ENCODE data around the gene GPC1. TPM values are rescaled to one million over a fixed set of nuclear protein-coding genes. Genes with fewer than 3 reads are reported as not detected.
A peak's percentile ranks its signal among the peaks of the same experiment; 100 is the strongest.

GPC1 gene
- total RNA-seq, 1 experiment from 2014 or later, result 32.0 TPM

GRCh38 chr2:240393831-240394410 lies 41.5 kb upstream of the GPC1 start:
- Histone ChIP-seq H3K4me3 (ENCODE audit: insufficient read depth, low read depth, low read length) (no peak overlapping the region), H3K36me3 (replicated peaks; ENCODE audit: control insufficient read depth, insufficient read depth, low read length) (no peaks in the 10 kb centered on the region), H3K27me3 (ENCODE audit: control insufficient read depth, insufficient read depth, low read length) (no peaks in the 10 kb centered on the region)
- no peak for DNase-seq

- DNase-seq, result no peak
- Histone ChIP-seq H3K27me3 (ENCODE audit: control insufficient read depth, insufficient read depth, low read length) (no peaks in the 10 kb centered on the region), H3K4me3 (ENCODE audit: insufficient read depth, low read depth, low read length) (no peak overlapping the region), H3K36me3 (replicated peaks; ENCODE audit: control insufficient read depth, insufficient read depth, low read length) (no peaks in the 10 kb centered on the region)
Observed at GRCh38 chr2:240394549-240394948, 40.9 kb upstream of the GPC1 start.

GRCh38 chr2:240395448-240395847 lies 40.0 kb upstream of the GPC1 start:
- H3K36me3 ChIP-seq (replicated peaks; ENCODE audit: control insufficient read depth, insufficient read depth, low read length), result no peaks in the 10 kb centered on the region
- no peak for DNase-seq
- H3K27me3 ChIP-seq (ENCODE audit: control insufficient read depth, insufficient read depth, low read length), result no peaks in the 10 kb centered on the region
- no peak overlapping the region for H3K4me3 ChIP-seq (ENCODE audit: insufficient read depth, low read depth, low read length)

GRCh38 chr2:240395896-240396622 lies 39.4 kb upstream of the GPC1 start:
- Histone ChIP-seq H3K27me3 (ENCODE audit: control insufficient read depth, insufficient read depth, low read length) (no peaks in the 10 kb centered on the region), H3K4me3 (ENCODE audit: insufficient read depth, low read depth, low read length) (no peak overlapping the region), H3K36me3 (replicated peaks; ENCODE audit: control insufficient read depth, insufficient read depth, low read length) (no peaks in the 10 kb centered on the region)
- DNase-seq, result no peak

GRCh38 chr2:240396623-240397541 lies 38.6 kb upstream of the GPC1 start:
- Histone ChIP-seq H3K36me3 (replicated peaks; ENCODE audit: control insufficient read depth, insufficient read depth, low read length) (no peaks in the 10 kb centered on the region), H3K4me3 (ENCODE audit: insufficient read depth, low read depth, low read length) (no peak overlapping the region), H3K27me3 (ENCODE audit: control insufficient read depth, insufficient read depth, low read length) (no peaks in the 10 kb centered on the region)
- DNase-seq, result peak; percentile 39

- H3K27me3 ChIP-seq (ENCODE audit: control insufficient read depth, insufficient read depth, low read length), result no peaks in the 10 kb centered on the region
- H3K4me3 ChIP-seq (ENCODE audit: insufficient read depth, low read depth, low read length), result no peak overlapping the region
- peak; percentile 31 for DNase-seq
- H3K36me3 ChIP-seq (replicated peaks; ENCODE audit: control insufficient read depth, insufficient read depth, low read length), result no peaks in the 10 kb centered on the region
Observed at GRCh38 chr2:240397542-240397916, 37.9 kb upstream of the GPC1 start.

GRCh38 chr2:240397924-240398645 lies 37.4 kb upstream of the GPC1 start:
- Histone ChIP-seq H3K4me3 (ENCODE audit: insufficient read depth, low read depth, low read length) (no peak overlapping the region), H3K36me3 (replicated peaks; ENCODE audit: control insufficient read depth, insufficient read depth, low read length) (no peaks in the 10 kb centered on the region), H3K27me3 (ENCODE audit: control insufficient read depth, insufficient read depth, low read length) (no peaks in the 10 kb centered on the region)
- peak; percentile 71 for DNase-seq

GRCh38 chr2:240398661-240399267 lies 36.7 kb upstream of the GPC1 start:
- H3K4me3 ChIP-seq (ENCODE audit: insufficient read depth, low read depth, low read length), result no peak overlapping the region
- DNase-seq, result peak; percentile 66
- no peaks in the 10 kb centered on the region for H3K36me3 ChIP-seq (replicated peaks; ENCODE audit: control insufficient read depth, insufficient read depth, low read length)
- no peaks in the 10 kb centered on the region for H3K27me3 ChIP-seq (ENCODE audit: control insufficient read depth, insufficient read depth, low read length)

- Histone ChIP-seq H3K27me3 (ENCODE audit: control insufficient read depth, insufficient read depth, low read length) (no peaks in the 10 kb centered on the region), H3K36me3 (replicated peaks; ENCODE audit: control insufficient read depth, insufficient read depth, low read length) (no peaks in the 10 kb centered on the region), H3K4me3 (ENCODE audit: insufficient read depth, low read depth, low read length) (no peak overlapping the region)
- DNase-seq, result peak; percentile 48
Observed at GRCh38 chr2:240399419-240400324, 35.8 kb upstream of the GPC1 start.

- H3K36me3 ChIP-seq (replicated peaks; ENCODE audit: control insufficient read depth, insufficient read depth, low read length), result no peaks in the 10 kb centered on the region
- peak; percentile 45 for DNase-seq
- H3K4me3 ChIP-seq (ENCODE audit: insufficient read depth, low read depth, low read length), result no peak overlapping the region
- no peaks in the 10 kb centered on the region for H3K27me3 ChIP-seq (ENCODE audit: control insufficient read depth, insufficient read depth, low read length)
Observed at GRCh38 chr2:240400371-240401161, 34.9 kb upstream of the GPC1 start.

- Histone ChIP-seq H3K27me3 (ENCODE audit: control insufficient read depth, insufficient read depth, low read length) (no peaks in the 10 kb centered on the region), H3K36me3 (replicated peaks; ENCODE audit: control insufficient read depth, insufficient read depth, low read length) (no peaks in the 10 kb centered on the region), H3K4me3 (ENCODE audit: insufficient read depth, low read depth, low read length) (no peak overlapping the region)
- DNase-seq, result peak; percentile 33
Observed at GRCh38 chr2:240401308-240401707, 34.2 kb upstream of the GPC1 start.

- Histone ChIP-seq H3K27me3 (ENCODE audit: control insufficient read depth, insufficient read depth, low read length) (no peaks in the 10 kb centered on the region), H3K36me3 (replicated peaks; ENCODE audit: control insufficient read depth, insufficient read depth, low read length) (no peaks in the 10 kb centered on the region), H3K4me3 (ENCODE audit: insufficient read depth, low read depth, low read length) (no peak overlapping the region)
- DNase-seq, result peak; percentile 46
Observed at GRCh38 chr2:240401781-240402551, 33.5 kb upstream of the GPC1 start.

All from H7 (cell line).